ENCODE measurements around the gene RFPL1.

RFPL1 gene

DNA sequence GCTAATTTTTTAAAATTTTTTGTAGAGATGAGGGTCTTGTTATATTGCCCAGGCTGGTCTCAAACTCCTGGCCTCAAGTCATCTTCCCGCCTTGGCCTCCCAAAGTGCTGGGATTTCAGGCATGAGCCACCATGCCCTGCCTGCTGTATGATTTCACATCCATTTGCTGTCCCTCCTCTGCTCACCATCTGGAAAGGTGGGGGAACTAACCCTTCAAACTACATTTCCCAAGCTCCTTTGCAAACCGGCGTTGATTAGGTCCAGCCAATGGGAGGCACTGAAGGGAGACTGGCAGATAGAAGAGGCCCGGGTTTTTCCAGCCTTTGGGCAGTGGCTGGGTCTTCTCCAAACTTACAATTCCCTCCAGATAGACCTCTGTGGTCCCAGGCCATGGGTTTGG lies 19.3 kb downstream of the RFPL1 start:
- no peaks in the 10 kb centered on the region for H3K9me3 Mint-ChIP-seq
- no peak overlapping the region for H3K4me3 Mint-ChIP-seq
- no peaks in the 10 kb centered on the region for H3K36me3 Mint-ChIP-seq (ENCODE audit: low read depth)
- peak overlapping the region; percentile 94 to 96 (median 95) for H3K27ac Mint-ChIP-seq
- peaks cover 23% of the 10 kb centered on the region for H3K4me1 Mint-ChIP-seq
- TF ChIP-seq, protein P1, sequence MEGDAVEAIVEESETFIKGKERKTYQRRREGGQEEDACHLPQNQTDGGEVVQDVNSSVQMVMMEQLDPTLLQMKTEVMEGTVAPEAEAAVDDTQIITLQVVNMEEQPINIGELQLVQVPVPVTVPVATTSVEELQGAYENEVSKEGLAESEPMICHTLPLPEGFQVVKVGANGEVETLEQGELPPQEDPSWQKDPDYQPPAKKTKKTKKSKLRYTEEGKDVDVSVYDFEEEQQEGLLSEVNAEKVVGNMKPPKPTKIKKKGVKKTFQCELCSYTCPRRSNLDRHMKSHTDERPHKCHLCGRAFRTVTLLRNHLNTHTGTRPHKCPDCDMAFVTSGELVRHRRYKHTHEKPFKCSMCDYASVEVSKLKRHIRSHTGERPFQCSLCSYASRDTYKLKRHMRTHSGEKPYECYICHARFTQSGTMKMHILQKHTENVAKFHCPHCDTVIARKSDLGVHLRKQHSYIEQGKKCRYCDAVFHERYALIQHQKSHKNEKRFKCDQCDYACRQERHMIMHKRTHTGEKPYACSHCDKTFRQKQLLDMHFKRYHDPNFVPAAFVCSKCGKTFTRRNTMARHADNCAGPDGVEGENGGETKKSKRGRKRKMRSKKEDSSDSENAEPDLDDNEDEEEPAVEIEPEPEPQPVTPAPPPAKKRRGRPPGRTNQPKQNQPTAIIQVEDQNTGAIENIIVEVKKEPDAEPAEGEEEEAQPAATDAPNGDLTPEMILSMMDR (IDR thresholded peaks at IDR 0.05; ENCODE audit: unreplicated experiment in 3 of 3), result no peak
- peaks cover 2% of the 10 kb centered on the region for H3K27me3 Mint-ChIP-seq (ENCODE audit: low read depth)

DNA sequence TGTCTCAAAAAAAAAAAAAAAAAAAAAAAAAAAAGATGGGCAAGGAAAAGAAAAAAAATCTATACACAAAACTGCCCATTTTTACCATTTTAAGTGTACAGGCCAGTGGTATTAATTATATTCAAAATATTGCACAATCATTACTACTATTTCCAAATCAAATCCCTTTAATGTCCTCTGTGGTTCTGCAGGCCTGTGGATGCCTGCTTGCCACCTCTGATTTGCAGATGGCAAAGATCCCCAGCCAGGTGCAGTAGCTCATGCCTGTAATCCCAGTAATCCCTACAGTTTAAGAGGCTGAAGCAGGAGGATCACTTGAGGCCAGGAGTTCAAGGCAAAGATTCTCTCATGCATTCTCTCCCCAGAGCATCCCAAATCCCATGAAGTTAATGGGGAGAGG lies 20.2 kb downstream of the RFPL1 start:
- H3K4me1 Mint-ChIP-seq, result peaks cover 23% of the 10 kb centered on the region
- H3K4me3 Mint-ChIP-seq, result no peak overlapping the region
- TF ChIP-seq, protein P1 (IDR thresholded peaks at IDR 0.05; ENCODE audit: unreplicated experiment in 3 of 3), result no peak
- no peaks in the 10 kb centered on the region for H3K9me3 Mint-ChIP-seq
- no peaks in the 10 kb centered on the region for H3K36me3 Mint-ChIP-seq (ENCODE audit: low read depth)
- H3K27ac Mint-ChIP-seq, result no peak overlapping the region
- H3K27me3 Mint-ChIP-seq (ENCODE audit: low read depth), result peaks cover 4% of the 10 kb centered on the region

DNA sequence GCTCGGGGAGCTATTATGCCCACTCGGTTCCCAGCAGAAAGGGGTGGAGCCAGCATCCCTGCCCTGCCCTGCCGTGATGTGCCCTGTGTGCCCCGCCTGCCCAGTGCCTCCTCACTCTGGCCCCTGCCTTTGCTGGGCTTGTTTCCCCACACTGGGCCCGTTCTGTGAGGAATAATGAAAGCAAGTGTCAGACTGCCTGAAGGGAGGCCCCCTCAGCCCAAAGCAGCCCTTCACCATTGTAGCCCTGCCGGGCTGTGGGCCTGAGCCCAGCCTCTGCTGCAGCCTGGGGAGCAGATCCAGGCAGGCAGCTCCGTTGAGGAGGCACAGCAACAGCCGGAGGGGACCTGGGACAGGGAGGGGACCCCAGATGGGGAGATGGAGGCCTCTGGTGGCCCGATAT lies 21.4 kb downstream of the RFPL1 start:
- Mint-ChIP-seq H3K27me3 (ENCODE audit: low read depth) (peaks cover 6% of the 10 kb centered on the region), H3K9me3 (no peaks in the 10 kb centered on the region), H3K4me1 (peaks cover 19% of the 10 kb centered on the region), H3K36me3 (ENCODE audit: low read depth) (no peaks in the 10 kb centered on the region), H3K27ac (no peak overlapping the region), H3K4me3 (no peak overlapping the region)
- TF ChIP-seq, protein P1 (IDR thresholded peaks at IDR 0.05; ENCODE audit: unreplicated experiment in 3 of 3), result no peak

DNA sequence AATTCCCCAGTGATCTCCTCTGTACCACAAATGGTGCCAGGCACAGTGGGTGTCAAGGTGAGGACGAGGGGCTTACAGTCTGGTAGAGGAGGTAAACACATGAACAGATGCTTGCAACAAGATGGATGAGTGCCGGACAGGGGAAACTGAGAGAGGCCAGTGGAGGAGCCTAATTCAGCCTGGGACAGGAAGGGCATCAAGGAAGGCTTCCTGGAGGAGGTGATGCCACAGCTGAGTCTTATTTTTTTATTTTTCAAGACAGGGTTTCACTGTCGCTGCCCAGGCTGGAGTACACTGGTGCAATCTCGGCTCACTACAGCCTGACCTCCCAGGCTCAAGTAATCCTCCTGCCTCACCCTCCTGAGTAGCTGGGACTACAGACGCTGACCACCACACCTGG lies 22.9 kb downstream of the RFPL1 start:
- Mint-ChIP-seq H3K27ac (no peak overlapping the region), H3K36me3 (ENCODE audit: low read depth) (no peaks in the 10 kb centered on the region), H3K27me3 (ENCODE audit: low read depth) (peaks cover 10% of the 10 kb centered on the region), H3K4me3 (no peak overlapping the region), H3K4me1 (peaks cover 15% of the 10 kb centered on the region), H3K9me3 (no peaks in the 10 kb centered on the region)
- TF ChIP-seq, protein P1 (IDR thresholded peaks at IDR 0.05; ENCODE audit: unreplicated experiment in 3 of 3), result no peak

DNA sequence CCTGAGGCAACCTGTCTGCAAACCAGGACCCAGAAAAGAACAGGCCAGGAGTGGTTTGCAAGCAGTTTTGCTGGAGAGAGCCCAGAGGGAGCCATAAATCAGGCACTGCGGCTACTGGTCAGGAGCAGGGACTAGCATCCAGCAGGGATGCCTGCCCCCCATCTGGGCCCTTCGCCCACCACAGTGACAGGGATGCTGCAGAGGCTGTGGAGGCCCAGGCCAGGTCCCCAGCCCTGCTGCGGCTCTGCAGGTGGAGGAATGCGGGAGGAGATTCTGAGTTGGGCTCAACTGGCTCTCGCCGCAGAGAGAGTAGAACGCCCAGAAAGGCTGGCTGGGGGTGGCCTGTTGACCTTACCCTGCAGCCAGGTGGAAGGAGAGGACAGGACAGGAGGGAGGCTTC lies 25.2 kb downstream of the RFPL1 start:
- Mint-ChIP-seq H3K36me3 (ENCODE audit: low read depth) (no peaks in the 10 kb centered on the region), H3K27ac (no peak overlapping the region), H3K4me1 (no peaks in the 10 kb centered on the region), H3K9me3 (no peaks in the 10 kb centered on the region), H3K4me3 (no peak overlapping the region), H3K27me3 (ENCODE audit: low read depth) (peaks cover 28% of the 10 kb centered on the region)
- TF ChIP-seq, protein P1 (IDR thresholded peaks at IDR 0.05; ENCODE audit: unreplicated experiment in 3 of 3), result no peak

DNA sequence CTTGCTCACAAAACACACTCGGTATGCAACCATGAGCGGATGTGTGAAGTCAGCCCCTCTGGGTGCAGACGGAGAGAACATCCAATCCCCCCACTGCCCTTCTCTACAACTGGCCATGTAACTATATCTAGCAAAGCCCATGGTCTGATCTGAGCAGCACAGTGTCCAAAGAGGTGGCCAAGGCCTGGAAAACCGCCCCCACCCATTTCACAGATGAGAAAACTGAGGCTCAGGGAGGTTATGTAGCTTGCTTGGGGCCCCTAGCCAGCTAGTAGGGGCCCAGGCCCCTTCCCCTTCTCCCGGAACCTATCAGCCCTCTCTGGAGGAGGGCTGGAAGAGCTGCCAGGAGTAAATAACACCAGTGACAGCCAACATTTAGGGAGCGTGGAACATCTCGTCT lies 26.2 kb downstream of the RFPL1 start:
- H3K27me3 Mint-ChIP-seq (ENCODE audit: low read depth), result peaks cover 36% of the 10 kb centered on the region
- no peak overlapping the region for H3K4me3 Mint-ChIP-seq
- no peaks in the 10 kb centered on the region for H3K4me1 Mint-ChIP-seq
- H3K27ac Mint-ChIP-seq, result no peak overlapping the region
- no peaks in the 10 kb centered on the region for H3K36me3 Mint-ChIP-seq (ENCODE audit: low read depth)
- H3K9me3 Mint-ChIP-seq, result no peaks in the 10 kb centered on the region
- TF ChIP-seq, protein P1 (IDR thresholded peaks at IDR 0.05; ENCODE audit: unreplicated experiment in 3 of 3), result no peak
